Raji (cell line): Measurements from ENCODE around the gene KRTAP5-5.

Experiments used
- POLR2A ChIP-seq: IDR thresholded peaks from 2 replicates; pipeline ENCODE4 v1.6.1; 2011; ENCODE audit warnings: low read depth, low read length, control low read depth; ENCODE audit not compliant: insufficient read depth

The KRTAP5-5 gene

GRCh38 chr11:1640076-1640946, 10.7 kb downstream of the KRTAP5-5 start:
- no peak for TF ChIP-seq POLR2A

DNA sequence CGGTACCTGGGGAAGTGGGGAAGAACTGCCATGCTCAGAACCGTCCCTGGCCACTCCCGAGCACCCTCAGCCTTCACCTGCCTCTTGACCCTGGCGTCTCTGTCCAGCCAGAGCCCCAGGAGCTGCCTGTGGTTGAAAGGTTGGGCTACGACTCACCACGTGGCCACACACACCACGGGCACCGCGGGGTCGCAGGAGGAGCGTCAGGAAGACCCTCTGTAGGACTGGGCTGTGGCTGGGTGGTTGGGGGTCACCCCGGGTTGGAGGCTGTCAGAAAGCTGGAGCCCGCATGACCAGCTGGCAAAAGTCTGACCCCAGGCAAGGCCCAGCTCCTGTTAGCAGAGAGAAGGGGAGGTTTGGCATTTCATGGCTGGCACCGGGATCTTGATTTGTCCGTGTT, 11.5 kb downstream of the KRTAP5-5 start:
- TF ChIP-seq POLR2A: no peak

- TF ChIP-seq POLR2A: no peak
These were observed 12.9 kb downstream of the KRTAP5-5 start for GRCh38 chr11:1642288-1643145.

GRCh38 chr11:1643146-1643690, 13.6 kb downstream of the KRTAP5-5 start:
- no peak for TF ChIP-seq POLR2A

DNA sequence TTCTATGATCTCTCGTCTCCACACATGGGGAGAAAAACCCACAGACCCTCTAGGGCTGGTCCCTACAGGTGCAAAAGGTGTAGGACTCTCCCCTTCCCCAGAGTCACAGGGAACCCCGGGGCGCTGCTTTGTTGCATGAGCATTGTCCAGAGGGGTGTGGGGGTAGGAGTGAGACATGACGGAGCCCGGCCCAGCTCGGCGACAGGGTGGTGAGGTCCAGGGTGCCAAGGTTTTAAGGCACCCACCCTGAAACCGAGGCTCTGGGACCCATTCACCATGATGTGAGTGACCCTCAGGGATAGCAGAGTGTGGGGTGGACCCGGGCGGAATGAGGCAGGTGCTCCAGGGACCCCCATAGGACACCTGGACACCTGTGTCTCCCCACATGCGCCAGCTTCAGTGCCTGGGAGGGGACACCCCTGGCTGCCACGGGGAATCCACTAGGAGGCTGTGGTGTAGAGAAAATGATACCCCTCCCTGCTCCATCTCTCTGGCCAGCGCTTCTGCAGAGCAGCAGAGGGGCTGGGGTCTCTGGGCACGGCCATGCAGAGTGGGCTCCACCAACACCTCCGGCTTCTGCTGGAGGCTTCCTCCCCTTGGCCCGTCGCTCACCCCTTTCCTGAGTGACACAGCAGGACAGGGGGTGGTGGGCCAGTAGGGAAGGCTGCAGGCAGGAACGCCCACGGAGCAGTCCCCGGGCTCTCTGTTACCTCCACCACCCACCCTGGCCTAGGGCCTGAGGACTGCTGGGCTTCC, 15.2 kb downstream of the KRTAP5-5 start:
- no peak for TF ChIP-seq POLR2A

DNA sequence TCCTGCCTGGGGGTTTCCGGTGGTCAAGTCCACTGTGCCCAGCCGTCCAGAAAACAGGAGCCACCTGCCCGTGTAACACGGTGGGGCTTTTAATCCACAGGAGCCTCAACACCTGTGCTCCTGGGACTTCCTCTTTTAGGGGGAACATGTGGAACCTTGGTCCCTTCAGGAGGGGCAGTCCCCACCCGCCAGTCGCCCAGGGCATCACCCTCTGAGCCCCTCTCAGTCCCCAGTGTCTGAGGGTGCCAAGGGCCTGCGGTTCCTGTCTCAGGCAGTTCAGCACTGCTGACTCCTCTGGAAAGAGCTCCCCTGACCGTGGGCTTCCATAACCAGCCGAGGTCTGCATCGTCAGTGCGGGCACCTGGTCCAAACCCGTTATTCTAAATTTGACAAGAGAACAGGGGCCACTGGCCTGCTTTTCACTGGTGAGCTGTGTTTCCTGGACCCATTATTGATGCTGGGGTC, 15.8 kb downstream of the KRTAP5-5 start:
- no peak for TF ChIP-seq POLR2A

DNA sequence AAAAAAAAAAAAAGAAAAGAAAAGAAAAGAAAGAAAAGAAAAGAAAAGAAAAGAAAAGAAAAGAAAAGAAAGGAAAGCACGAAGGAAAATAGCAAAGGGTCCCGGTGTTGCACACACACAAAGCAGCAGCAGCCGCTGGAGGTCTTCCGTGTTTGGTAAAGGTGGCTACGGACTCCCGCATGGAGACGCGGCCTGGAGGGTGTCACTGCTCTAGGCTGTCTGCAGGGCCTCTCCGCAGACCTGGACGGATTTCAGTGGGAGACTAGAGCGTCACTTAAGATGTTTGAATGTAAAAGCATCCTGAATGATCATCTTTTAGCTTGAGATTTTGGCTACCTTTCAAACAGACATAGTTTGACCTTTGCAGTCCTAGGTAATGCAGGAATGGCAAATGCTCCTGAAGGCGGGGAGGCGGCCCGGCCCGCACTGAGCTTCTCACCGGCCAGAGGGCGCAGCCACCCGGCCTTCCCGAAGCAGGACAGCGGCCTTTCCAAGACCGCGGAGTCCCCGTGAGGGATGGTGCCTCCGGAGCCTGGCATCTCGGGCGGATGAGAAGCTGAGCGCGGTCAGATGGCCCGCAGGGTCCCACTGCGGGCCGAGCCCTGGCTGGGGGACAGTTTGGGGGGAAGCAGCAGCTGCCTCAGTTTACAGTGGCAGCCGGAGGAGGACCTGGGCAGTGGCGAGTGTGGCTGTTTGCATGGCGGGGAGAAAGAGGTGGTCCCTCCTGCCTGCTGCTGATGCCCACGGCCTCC, 18.5 kb downstream of the KRTAP5-5 start:
- TF ChIP-seq POLR2A: no peak

DNA sequence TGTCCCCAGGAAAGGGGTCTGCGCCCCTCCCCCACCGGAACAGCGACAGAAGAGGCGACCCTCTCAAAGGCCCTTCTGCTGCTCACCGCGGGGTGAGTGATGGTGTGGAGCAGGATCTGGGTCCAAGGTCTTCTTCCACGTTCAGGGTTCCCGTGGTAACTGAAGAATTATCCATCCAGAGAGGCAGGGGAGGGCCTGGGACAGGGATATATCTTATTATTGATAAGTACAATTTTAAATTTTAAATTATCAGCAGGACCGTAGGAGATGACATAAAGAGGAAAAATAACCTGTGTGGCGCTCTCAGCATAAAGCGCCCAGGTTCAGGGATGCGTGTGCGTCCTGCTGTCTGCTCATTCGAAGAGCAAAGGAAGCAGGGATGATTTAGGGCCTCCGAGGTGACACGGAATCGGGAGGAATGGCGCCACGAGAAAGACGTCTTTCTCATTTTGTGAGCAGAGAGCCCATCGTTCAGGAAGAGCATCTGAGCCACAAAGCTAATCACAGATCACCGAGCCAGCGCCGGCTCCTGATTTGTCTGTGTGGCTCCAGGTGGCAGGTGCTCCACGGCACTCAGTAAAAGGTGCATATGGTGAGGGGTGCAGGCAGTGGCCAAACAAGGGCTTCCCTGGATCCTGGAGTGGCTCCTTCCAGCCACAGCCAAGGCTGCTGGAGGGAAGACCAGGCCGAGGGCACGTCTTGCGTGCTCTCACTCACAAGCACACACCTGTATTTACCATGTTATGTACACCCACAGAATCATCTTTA, 19.3 kb downstream of the KRTAP5-5 start:
- TF ChIP-seq POLR2A: no peak

DNA sequence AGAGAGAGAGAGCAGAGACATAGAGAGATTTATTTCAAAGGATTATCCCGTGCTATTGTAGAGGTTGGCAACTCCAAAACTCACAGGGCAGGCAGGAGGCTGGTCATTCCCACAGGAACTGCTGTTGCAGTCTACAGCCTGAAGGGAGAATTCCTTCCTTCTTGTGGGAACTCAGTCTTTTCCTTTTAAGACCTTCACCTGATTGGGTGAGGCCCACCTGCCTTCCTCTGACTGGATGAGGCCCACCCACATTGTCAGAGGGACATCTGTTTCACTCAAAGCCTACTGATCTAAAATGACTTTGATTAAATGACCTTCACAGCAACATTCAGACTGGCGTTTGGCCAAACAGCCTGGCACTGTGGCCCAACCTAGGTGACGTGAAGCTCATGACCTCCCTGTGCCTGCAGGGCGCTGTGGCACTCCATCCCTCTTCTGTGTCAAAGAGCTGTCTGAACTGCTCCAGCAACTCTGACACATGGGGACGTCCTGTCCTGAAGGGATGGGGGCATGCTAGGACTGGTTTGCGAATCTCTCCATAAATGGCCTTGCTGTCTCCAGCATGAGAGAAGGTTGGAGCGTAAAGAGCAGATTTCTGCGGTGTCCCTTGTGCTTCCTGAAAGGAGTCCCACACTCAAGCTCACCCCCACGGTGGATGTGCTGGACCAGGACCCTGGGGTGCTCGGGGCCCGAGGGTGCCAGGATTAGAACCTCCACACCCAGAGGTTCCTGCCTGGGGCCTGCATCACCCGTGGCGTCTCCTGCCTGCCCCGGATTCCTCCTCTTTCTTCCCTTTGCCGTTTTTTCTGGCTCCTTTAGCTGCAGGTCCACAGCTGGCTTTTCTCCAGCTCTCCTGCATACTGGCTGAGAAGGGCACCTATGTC, 20.7 kb downstream of the KRTAP5-5 start:
- TF ChIP-seq POLR2A: no peak

DNA sequence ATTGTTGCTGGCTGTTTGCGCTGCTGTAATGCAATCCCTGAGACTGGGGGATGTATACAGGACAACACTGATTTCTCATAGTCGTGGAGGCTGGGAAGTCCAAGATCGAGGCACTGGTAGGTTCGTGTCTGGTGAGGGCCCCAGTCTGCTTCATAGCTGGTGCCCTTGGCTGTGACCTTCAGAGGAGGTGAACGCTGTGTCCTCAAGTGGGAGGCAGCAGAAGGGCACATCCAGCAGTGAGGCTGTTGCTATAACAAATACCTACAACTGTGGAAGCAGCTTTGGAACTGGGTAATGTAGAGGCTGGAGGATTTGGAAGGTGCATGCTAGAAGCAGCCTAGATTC, 21.3 kb downstream of the KRTAP5-5 start:
- TF ChIP-seq POLR2A: no peak

DNA sequence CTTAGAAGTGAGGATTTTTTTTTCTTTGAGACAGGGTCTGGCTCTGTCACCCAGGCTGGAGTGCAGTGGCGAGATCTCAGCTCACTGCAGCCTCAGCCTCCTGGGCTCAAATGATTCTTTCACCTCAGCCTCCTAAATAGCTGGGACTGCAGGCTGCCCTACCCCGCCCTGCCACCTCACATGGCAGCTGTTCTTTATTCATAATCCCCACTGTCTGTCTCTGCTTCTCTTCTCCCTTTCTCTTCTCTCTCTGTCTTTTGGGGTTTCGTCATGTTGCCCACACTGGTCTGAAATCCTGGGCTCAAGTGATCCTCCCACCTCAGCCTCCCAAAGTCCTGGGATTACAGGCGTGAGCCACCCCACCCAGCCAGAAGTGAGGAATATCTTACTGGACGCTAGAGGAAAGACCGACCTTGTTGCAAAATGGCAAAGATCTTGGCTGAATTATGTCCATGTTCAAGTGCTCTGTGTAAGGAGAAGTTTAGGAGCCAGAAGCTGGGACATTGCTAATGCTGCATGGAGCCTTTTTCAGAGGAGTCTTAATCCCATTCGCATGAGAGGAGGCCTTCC, 21.9 kb downstream of the KRTAP5-5 start:
- no peak for TF ChIP-seq POLR2A

- no peak for TF ChIP-seq POLR2A
These were observed 22.5 kb downstream of the KRTAP5-5 start for GRCh38 chr11:1652026-1652425.
